ENCODE data around the gene PIK3CA. TPM values are rescaled to one million over a fixed set of nuclear protein-coding genes. Genes with fewer than 3 reads are reported as not detected.

PIK3CA gene
- total and polyA plus RNA-seq, 2 experiments from 2014 or later = 5.1 to 13.4 TPM

DNA sequence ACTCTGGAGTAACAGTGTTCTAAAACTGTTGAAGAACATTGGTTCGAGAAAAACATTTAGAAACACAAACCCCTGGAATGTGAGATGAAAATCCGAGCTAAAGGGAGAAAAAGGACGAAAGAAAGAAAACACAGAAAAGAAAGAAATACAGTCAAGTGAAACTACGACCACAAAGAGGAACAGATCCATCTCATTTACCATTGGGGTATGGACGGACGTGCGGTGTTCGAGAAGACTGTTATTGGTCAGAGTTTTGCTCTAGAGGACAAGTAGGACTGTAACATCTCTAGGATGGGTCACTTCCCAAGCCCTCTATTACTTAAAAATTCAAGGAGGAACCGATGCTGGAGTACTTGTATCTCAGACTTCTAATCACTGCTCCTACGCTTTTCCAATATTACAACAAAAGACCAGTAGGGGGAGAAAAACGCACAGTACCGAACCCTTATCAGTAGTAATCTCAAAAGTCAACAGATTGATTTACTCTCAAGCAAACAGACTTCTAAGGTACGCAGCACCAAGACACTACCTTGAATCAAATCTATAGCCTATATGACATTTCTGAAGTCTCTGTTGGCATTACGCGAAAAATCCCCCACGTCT, 1.1 kb upstream of the PIK3CA start (continued):
- TF ChIP-seq, protein P1, sequence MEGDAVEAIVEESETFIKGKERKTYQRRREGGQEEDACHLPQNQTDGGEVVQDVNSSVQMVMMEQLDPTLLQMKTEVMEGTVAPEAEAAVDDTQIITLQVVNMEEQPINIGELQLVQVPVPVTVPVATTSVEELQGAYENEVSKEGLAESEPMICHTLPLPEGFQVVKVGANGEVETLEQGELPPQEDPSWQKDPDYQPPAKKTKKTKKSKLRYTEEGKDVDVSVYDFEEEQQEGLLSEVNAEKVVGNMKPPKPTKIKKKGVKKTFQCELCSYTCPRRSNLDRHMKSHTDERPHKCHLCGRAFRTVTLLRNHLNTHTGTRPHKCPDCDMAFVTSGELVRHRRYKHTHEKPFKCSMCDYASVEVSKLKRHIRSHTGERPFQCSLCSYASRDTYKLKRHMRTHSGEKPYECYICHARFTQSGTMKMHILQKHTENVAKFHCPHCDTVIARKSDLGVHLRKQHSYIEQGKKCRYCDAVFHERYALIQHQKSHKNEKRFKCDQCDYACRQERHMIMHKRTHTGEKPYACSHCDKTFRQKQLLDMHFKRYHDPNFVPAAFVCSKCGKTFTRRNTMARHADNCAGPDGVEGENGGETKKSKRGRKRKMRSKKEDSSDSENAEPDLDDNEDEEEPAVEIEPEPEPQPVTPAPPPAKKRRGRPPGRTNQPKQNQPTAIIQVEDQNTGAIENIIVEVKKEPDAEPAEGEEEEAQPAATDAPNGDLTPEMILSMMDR (conservative IDR thresholded peaks at IDR 0.05; ENCODE audit: low read depth in 2 of 2) = peak; percentile 63 to 66
- no peak for TF ChIP-seq CREB1 (CRISPR knock-in tag; IDR thresholded peaks at IDR 0.05; ENCODE audit: low read depth)
- TF ChIP-seq, protein P2, sequence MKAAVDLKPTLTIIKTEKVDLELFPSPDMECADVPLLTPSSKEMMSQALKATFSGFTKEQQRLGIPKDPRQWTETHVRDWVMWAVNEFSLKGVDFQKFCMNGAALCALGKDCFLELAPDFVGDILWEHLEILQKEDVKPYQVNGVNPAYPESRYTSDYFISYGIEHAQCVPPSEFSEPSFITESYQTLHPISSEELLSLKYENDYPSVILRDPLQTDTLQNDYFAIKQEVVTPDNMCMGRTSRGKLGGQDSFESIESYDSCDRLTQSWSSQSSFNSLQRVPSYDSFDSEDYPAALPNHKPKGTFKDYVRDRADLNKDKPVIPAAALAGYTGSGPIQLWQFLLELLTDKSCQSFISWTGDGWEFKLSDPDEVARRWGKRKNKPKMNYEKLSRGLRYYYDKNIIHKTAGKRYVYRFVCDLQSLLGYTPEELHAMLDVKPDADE (IDR thresholded peaks at IDR 0.05) = no peak

DNA sequence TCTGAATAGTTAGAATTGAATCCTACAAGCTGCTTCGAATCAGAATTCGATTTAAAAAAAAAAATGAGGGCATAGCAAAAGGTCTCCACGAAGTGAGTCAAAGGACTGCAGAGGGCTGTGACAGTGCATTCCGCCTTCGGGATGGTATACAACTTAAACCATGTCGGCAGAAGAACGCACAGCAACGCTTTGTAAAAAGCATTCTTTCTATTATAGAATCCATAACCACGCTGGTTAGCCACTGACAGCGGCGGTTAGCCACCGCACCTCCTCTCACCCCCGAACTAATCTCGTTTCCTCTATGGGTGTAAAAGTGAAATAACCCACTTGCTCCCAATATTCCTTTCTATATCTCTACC, 664 bp upstream of the PIK3CA start:
- H3K4me2 ChIP-seq = peak overlapping the region; percentile 82
- H3K9me3 Mint-ChIP-seq = no peaks in the 10 kb centered on the region
- no peaks in the 10 kb centered on the region; the same call in 1 of the 2 replicates for H4K20me1 ChIP-seq (replicated peaks; ENCODE audit: insufficient read depth)
- peaks cover 3% of the 10 kb centered on the region for H3K27me3 Mint-ChIP-seq (ENCODE audit: insufficient read depth, low read depth, poor library complexity)
- H3K27ac Mint-ChIP-seq = no peak overlapping the region
- H3K36me3 Mint-ChIP-seq (ENCODE audit: low read depth) = no peaks in the 10 kb centered on the region
- peaks cover 36% of the 10 kb centered on the region for H3K79me2 ChIP-seq (replicated peaks; ENCODE audit: insufficient read depth)
- H2AFZ ChIP-seq = peak overlapping the region; percentile 64
- no peak overlapping the region for H3K4me3 Mint-ChIP-seq
- peak overlapping the region; percentile 93 for H3K4me3 ChIP-seq
- no peaks in the 10 kb centered on the region for H3F3A ChIP-seq (replicated peaks; ENCODE audit: low read depth)
- H3K27ac ChIP-seq (ENCODE audit: low read depth) = no peak overlapping the region
- H3K4me1 Mint-ChIP-seq = peaks cover 28% of the 10 kb centered on the region
- H3K4me1 ChIP-seq (ENCODE audit: insufficient read depth) = peaks cover 18% of the 10 kb centered on the region
- H3K27me3 ChIP-seq (ENCODE audit: insufficient read depth) = no peaks in the 10 kb centered on the region
- H3K36me3 ChIP-seq (ENCODE audit: insufficient read depth) = no peaks in the 10 kb centered on the region
- DNase-seq (ENCODE audit: low spot score) (peak; percentile 39), ATAC-seq (peak; percentile 16)
- H3K9me2 ChIP-seq (ENCODE audit: insufficient read depth) = no peaks in the 10 kb centered on the region
- TF ChIP-seq, protein P2 (IDR thresholded peaks at IDR 0.05) = no peak; the same call in 1 of the 2 replicates
- TF ChIP-seq NANOG (IDR thresholded peaks at IDR 0.05; ENCODE audit: borderline replicate concordance) (no peak), STAT1 (IDR thresholded peaks at IDR 0.05; ENCODE audit: unreplicated experiment) (no peak), ZNF331 (CRISPR knock-in tag; IDR thresholded peaks at IDR 0.05; ENCODE audit: low read depth) (no peak), EZH2 (IDR thresholded peaks at IDR 0.05; ENCODE audit: low read depth, unreplicated experiment) (no peak), EZH2phosphoT487 (IDR thresholded peaks at IDR 0.05; ENCODE audit: unreplicated experiment) (no peak)
- TF ChIP-seq, protein P3, sequence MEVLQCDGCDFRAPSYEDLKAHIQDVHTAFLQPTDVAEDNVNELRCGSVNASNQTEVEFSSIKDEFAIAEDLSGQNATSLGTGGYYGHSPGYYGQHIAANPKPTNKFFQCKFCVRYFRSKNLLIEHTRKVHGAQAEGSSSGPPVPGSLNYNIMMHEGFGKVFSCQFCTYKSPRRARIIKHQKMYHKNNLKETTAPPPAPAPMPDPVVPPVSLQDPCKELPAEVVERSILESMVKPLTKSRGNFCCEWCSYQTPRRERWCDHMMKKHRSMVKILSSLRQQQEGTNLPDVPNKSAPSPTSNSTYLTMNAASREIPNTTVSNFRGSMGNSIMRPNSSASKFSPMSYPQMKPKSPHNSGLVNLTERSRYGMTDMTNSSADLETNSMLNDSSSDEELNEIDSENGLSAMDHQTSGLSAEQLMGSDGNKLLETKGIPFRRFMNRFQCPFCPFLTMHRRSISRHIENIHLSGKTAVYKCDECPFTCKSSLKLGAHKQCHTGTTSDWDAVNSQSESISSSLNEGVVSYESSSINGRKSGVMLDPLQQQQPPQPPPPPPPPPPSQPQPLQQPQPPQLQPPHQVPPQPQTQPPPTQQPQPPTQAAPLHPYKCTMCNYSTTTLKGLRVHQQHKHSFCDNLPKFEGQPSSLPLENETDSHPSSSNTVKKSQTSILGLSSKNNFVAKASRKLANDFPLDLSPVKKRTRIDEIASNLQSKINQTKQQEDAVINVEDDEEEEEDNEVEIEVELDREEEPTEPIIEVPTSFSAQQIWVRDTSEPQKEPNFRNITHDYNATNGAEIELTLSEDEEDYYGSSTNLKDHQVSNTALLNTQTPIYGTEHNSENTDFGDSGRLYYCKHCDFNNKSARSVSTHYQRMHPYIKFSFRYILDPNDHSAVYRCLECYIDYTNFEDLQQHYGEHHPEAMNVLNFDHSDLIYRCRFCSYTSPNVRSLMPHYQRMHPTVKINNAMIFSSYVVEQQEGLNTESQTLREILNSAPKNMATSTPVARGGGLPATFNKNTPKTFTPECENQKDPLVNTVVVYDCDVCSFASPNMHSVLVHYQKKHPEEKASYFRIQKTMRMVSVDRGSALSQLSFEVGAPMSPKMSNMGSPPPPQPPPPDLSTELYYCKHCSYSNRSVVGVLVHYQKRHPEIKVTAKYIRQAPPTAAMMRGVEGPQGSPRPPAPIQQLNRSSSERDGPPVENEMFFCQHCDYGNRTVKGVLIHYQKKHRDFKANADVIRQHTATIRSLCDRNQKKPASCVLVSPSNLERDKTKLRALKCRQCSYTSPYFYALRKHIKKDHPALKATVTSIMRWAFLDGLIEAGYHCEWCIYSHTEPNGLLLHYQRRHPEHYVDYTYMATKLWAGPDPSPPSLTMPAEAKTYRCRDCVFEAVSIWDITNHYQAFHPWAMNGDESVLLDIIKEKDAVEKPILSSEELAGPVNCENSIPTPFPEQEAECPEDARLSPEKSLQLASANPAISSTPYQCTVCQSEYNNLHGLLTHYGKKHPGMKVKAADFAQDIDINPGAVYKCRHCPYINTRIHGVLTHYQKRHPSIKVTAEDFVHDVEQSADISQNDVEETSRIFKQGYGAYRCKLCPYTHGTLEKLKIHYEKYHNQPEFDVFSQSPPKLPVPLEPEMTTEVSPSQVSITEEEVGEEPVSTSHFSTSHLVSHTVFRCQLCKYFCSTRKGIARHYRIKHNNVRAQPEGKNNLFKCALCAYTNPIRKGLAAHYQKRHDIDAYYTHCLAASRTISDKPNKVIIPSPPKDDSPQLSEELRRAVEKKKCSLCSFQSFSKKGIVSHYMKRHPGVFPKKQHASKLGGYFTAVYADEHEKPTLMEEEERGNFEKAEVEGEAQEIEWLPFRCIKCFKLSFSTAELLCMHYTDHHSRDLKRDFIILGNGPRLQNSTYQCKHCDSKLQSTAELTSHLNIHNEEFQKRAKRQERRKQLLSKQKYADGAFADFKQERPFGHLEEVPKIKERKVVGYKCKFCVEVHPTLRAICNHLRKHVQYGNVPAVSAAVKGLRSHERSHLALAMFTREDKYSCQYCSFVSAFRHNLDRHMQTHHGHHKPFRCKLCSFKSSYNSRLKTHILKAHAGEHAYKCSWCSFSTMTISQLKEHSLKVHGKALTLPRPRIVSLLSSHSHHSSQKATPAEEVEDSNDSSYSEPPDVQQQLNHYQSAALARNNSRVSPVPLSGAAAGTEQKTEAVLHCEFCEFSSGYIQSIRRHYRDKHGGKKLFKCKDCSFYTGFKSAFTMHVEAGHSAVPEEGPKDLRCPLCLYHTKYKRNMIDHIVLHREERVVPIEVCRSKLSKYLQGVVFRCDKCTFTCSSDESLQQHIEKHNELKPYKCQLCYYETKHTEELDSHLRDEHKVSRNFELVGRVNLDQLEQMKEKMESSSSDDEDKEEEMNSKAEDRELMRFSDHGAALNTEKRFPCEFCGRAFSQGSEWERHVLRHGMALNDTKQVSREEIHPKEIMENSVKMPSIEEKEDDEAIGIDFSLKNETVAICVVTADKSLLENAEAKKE (CRISPR knock-in tag; IDR thresholded peaks at IDR 0.05) = no peak
- TF ChIP-seq, protein P4, sequence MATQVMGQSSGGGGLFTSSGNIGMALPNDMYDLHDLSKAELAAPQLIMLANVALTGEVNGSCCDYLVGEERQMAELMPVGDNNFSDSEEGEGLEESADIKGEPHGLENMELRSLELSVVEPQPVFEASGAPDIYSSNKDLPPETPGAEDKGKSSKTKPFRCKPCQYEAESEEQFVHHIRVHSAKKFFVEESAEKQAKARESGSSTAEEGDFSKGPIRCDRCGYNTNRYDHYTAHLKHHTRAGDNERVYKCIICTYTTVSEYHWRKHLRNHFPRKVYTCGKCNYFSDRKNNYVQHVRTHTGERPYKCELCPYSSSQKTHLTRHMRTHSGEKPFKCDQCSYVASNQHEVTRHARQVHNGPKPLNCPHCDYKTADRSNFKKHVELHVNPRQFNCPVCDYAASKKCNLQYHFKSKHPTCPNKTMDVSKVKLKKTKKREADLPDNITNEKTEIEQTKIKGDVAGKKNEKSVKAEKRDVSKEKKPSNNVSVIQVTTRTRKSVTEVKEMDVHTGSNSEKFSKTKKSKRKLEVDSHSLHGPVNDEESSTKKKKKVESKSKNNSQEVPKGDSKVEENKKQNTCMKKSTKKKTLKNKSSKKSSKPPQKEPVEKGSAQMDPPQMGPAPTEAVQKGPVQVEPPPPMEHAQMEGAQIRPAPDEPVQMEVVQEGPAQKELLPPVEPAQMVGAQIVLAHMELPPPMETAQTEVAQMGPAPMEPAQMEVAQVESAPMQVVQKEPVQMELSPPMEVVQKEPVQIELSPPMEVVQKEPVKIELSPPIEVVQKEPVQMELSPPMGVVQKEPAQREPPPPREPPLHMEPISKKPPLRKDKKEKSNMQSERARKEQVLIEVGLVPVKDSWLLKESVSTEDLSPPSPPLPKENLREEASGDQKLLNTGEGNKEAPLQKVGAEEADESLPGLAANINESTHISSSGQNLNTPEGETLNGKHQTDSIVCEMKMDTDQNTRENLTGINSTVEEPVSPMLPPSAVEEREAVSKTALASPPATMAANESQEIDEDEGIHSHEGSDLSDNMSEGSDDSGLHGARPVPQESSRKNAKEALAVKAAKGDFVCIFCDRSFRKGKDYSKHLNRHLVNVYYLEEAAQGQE (IDR thresholded peaks at IDR 0.05; ENCODE audit: unreplicated experiment) = no peak
